Astrocyte of the hippocampus (primary cell): ENCODE results near the gene ARHGAP24.

Source experiments
- DNase-seq: peaks from one replicate; pipeline ENCODE4 v3.0.0; 2011; ENCODE audit warnings: low read depth, low spot score

Gene ARHGAP24

DNA sequence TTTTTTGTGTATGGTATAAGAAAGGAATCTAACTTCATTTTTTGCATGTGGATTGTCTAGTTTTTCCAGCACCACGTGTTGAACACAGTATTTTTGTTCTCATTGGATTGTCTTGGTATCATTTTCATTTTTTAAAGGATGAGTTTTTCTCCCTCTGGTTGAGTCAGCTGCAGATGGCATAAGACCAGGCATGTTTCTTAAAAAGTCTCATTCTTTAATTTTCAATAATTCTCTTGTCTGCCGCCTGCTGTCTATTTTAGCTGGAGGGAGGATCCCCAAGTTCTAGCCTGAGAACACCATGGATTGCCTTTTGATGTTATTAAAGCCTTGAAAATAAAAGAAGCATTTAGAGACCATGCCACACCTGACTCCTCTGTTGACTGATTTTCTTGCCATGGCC lies 263.8 kb downstream of the ARHGAP24 start:
- DNase-seq, result no peak

DNA sequence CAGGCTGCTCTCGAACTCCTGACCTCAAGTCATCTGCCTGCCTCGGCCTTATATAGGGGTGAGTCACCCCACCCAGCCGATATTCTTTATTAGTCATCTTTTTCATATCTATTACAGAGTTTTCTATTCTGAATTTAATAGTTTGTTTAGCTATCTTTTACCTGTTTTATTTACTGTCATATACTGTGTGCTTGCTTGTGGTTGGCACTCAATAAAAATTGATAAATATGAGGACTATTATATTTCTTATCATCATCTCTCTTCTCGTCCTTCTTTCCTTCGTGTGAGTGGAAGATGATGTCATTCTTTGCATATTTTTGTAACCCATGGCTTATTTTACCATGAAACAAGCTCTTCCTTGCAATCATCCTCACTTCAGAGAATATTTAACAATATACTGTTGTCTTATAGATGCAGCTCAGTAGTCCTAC lies 265.5 kb downstream of the ARHGAP24 start:
- no peak for DNase-seq

GRCh38 chr4:85741381-85741780 lies 266.4 kb downstream of the ARHGAP24 start:
- no peak for DNase-seq

GRCh38 chr4:85741921-85742591 lies 267.1 kb downstream of the ARHGAP24 start:
- no peak for DNase-seq

DNA sequence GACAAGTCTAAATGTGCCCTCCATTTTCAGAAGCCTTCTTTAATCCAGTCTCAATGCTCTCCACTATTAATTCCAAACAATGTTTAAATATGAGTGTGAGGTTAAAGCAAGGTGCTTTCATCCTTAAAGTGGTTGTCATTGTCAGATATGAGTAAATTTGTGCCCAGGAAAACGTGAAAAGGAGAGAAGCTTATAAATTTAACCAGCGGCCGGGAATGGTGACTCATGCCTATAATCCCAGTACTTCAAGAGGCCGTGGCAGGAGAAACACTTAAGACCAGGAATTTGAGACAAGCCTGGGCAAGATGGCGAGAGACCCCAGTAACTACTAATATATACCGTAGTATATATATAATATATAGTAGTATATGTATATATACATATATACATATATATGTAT lies 270.0 kb downstream of the ARHGAP24 start:
- DNase-seq, result peak; percentile 73

GRCh38 chr4:85745939-85746338 lies 271.0 kb downstream of the ARHGAP24 start:
- DNase-seq, result no peak

GRCh38 chr4:85747882-85748491 lies 273.0 kb downstream of the ARHGAP24 start:
- DNase-seq, result peak; percentile 83

- DNase-seq, result peak; percentile 32
These were observed 273.7 kb downstream of the ARHGAP24 start for GRCh38 chr4:85748654-85749053.

DNA sequence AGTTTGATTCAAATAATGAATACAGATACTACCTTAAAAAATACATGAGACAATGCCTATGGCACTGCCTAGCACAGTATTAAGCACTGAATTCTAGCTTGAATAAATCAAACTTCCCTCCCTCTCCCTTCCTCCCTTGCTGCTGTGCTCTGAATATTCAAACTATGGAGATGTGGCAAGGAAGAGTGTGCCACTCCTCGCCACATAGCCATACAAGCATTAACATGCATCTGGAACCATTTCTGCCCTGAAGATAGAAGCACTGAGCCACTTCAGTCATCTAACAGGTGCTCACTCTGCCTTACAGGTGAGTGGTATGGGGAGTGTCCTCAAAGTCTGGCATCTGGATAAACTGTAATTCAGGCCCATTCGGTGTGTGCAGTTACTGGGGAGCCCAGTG lies 276.9 kb downstream of the ARHGAP24 start:
- no peak for DNase-seq

DNA sequence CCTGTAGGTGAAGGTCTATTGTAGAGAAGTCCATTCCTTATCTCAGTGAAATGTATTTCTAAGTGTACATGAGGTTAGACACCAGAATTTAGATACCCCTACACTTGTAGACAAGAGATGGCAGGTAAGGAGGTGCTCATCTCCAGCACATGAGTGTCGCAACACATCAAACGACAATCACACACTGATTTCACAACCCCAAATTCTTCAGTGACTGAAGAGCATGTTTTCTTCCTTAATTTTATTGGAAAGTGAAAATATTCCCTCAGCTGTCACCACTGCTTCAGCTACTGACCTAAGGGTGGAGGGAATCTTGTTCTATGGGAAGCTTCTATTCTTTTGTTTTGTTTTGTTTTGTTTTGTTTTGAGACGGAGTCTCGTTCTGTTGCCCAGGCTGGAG lies 280.3 kb downstream of the ARHGAP24 start:
- no peak for DNase-seq

GRCh38 chr4:85756938-85757337 lies 282.0 kb downstream of the ARHGAP24 start:
- DNase-seq, result peak; percentile 42

GRCh38 chr4:85759388-85759787 lies 284.4 kb downstream of the ARHGAP24 start:
- no peak for DNase-seq

GRCh38 chr4:85760511-85760910 lies 285.6 kb downstream of the ARHGAP24 start:
- DNase-seq, result no peak

GRCh38 chr4:85761803-85762528 lies 287.0 kb downstream of the ARHGAP24 start:
- no peak for DNase-seq

DNA sequence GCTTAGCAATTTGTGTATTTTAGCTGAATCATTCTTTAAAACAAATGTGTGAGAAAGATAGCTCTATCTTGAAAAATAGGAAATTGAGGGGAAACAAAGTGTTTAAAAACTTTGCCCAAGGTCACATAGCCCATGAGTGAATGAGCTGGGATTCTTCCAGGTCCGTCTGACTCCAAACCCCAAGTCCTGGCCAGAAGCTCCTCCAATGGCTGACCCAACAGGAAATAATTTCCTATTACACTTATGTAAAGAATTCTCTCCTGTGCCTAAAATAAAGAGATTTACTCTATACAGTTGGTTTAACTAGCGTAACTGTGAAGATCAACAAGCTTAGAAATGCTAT lies 287.6 kb downstream of the ARHGAP24 start:
- DNase-seq, result peak; percentile 77

GRCh38 chr4:85763202-85763601 lies 288.3 kb downstream of the ARHGAP24 start:
- no peak for DNase-seq

- no peak for DNase-seq
These were observed 292.7 kb downstream of the ARHGAP24 start for GRCh38 chr4:85767649-85768048.

GRCh38 chr4:85769009-85769408 lies 294.1 kb downstream of the ARHGAP24 start:
- DNase-seq, result no peak

GRCh38 chr4:85772470-85772869 lies 297.5 kb downstream of the ARHGAP24 start:
- DNase-seq, result no peak

DNA sequence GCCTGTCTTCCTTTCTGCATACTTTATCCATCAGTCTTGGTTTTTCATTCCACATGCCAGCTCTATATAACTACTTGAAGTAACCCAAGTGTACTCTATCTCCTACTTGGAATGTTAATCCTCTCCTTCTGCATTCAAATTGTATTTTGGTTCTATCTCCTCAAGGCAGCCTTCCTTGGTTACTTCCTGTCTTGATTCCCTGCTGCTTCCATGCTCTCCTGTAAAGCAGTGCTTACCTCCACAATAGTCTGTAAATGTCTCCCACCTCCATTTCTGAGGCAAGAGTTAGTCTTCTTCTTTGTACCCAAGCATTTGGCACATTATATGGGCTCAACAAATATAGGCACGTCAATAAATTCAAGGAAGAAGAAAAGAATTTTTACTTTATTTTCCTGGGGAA lies 298.4 kb downstream of the ARHGAP24 start:
- no peak for DNase-seq

GRCh38 chr4:85774000-85774399 lies 299.1 kb downstream of the ARHGAP24 start:
- DNase-seq, result no peak

DNA sequence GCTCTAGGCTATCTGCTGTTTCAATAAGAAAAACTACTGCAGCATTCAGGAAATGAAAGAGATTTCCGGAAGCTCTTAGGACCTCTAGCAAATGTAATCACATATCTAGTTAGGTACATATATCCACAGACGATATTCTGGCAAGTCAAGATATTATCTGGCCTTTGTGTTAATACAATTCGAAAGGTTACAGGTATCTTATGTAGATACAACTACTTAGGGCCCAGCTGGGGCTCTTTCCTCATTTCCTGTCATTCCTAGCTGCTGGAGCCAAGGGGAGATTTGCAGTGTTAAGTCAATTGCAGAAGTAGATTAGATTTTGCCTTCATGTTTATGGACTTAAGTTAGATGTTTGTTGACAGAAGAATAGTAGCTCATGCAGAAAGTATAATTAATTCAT lies 299.5 kb downstream of the ARHGAP24 start:
- DNase-seq, result no peak

DNA sequence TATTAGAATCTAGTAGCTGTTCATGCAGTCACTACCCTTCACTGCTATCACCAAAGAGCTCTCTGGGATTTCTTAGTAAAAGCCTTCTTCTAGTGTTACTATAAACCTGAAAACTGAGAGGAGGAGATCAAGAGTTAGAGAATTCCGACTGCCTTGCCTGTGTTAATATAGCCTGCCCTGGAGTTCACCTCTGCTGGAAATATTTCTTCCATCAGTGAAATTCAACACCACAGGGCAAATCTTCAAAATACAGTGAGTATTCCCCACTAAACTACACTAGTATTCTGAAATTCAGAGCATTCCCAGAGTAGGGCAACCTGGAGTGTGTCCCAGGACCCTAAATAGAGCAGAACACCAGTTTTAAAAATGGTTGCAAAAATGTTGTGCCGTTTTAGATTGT lies 301.1 kb downstream of the ARHGAP24 start:
- DNase-seq, result peak; percentile 21
